Adrenal gland (tissue), 12 donors: ENCODE data around the gene DOCK1. TPM values are rescaled to one million over a fixed set of nuclear protein-coding genes. Genes with fewer than 3 reads are reported as not detected.

Experiments
- DNase-seq, 7 donors: peaks; one replicate each; pipeline ENCODE4 v3.0.0-alpha.2; 2019 to 2020
- H3K27ac ChIP-seq, 5 donors: fragments of 200-600 bp; sonication (generic) in 4 of 5; 1 replicate in 3 of 5; 2 replicates in 2 of 5; pipeline versions ENCODE4 v1.5.1 to v1.8.0; 2016 to 2020; ENCODE audit warnings: mild to moderate bottlenecking in 1 of 5
- H3K27me3 ChIP-seq: fragments of 200-600 bp; 2 replicates; pipeline ENCODE4 v1.8.0; 2021
- H3K36me3 ChIP-seq, 2 donors: fragments of 200-600 bp; replicated peaks in 1 of 2; 1 replicate in 1 of 2; 2 replicates in 1 of 2; pipeline versions ENCODE4 v1.5.1 to v1.8.0; 2018 to 2022
- H3K4me1 ChIP-seq, 2 donors: fragments of 200-600 bp; replicated peaks in 1 of 2; 1 replicate in 1 of 2; 2 replicates in 1 of 2; pipeline versions ENCODE4 v1.5.1 to v1.8.0; 2018 to 2021
- H3K4me3 ChIP-seq, 4 donors: fragments of 200-600 bp; sonication (generic) in 3 of 4; one replicate each; pipeline ENCODE4 v1.5.1; 2016 to 2018
- H3K9me3 ChIP-seq, 3 donors: fragments of 200-600 bp; sonication (generic) in 1 of 3; replicated peaks in 1 of 3; 1 replicate in 2 of 3; 2 replicates in 1 of 3; pipeline versions ENCODE4 v1.5.1 to v1.8.0; 2016 to 2021
- CTCF ChIP-seq, 6 experiments: fragments of 450-650 bp in 4 of 6; fragments of 200-600 bp in 2 of 6; sonication (generic) in 1 of 6; IDR thresholded peaks; 1 replicate in 5 of 6; 2 replicates in 1 of 6; pipeline versions ENCODE4 v1.5.1 to v1.8.0; 2016 to 2021; ENCODE audit warnings: antibody characterized with exemption in 6 of 6, mild to moderate bottlenecking in 2 of 6, moderate library complexity in 1 of 6
- POLR2A ChIP-seq, 2 donors: fragments of 450-650 bp; IDR thresholded peaks; one replicate each; pipeline ENCODE4 v1.6.1; 2017; ENCODE audit warnings: antibody characterized with exemption in 2 of 2, mild to moderate bottlenecking in 2 of 2, moderate library complexity in 1 of 2
- WGBS, 4 donors: extraction: QIAGEN DNeasy Blood & Tissue Kit in 2 of 4; methylation state at CpG; one replicate each; pipeline versions ENCODE4 v1.1.5 to v1.1.7; 2013 to 2017; 5-methylcytosine and 5-hydroxymethylcytosine counted together
- intact Hi-C, 2 donors: fragments of 100-400 bp; cut with DNase I; formaldehyde crosslinking; loops; one replicate each; pipeline versions ENCODE4 v1.14.1 to v1.15.0; 2022 to 2023
- polyA plus RNA-seq, 3 donors: library from polyadenylated mRNA; stranded (reverse); fragments of 200-250 nt in 2 of 3; fragments of 350-450 nt in 1 of 3; fragmentation: Illumina TruSeq in 1 of 3; extraction: RNeasy Lipid Tissue Mini Kit (QIAGEN cat#74804) in 1 of 3; gene quantifications; one replicate each; pipeline ENCODE4 v1.2.3, GENCODE V29; 2013 to 2014
- total RNA-seq, 9 donors: library from RNA; depleted of rRNA in 4 of 9; stranded (reverse); fragments of >200 nt in 4 of 9; fragments of 120-200 nt in 1 of 9; fragmentation: NEBNext Ultra II Directional in 1 of 9; extraction: Animal tissue kit (Norgen Biotek cat#: 25700) in 1 of 9; gene quantifications; one replicate each; pipeline versions ENCODE4 v1.1.0 to v1.2.4, GENCODE V29; 2013 to 2023
- donor health status: healthy with polysubstance abuse.
- donor health status: Bipolar disorder and iron deficiency.
- donor health status: DM: yes; HTN: yes; CAD: no.
- donor health status: DM: no; HTN: no; CAD: no.
- donor health status: DM: no; HTN: no; CAD: no.
- donor health status: DM: yes; HTN: yes; CAD: no.

DOCK1 gene
- total and polyA plus RNA-seq, 12 donors: 8.1 to 30.4 (median 21.6) TPM

DNA sequence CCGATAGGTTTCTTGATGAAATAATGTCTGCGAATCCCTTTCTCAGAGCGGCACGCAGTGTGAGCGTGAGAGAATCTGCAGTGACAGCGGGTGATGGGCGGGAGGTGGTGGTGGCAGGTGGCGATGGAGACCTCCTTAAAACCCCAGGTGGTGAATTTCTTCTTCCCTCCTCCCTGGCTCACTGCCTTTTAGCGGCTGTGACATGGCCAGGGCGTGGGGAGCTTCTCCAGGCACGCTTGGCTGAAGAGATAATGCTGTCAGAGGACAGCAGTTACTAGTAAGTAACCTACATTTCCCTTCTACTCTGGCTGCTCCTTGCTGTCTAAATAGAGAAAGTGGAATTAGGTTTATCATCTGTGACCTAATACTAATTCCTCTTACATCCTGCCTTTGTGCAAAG is 432.6 kb downstream of the DOCK1 start:
- H3K4me3 ChIP-seq: no peak overlapping the region
- H3K4me1 ChIP-seq: no peaks in the 10 kb centered on the region
- DNase-seq: no peak
- H3K27me3 ChIP-seq: no peaks in the 10 kb centered on the region
- H3K27ac ChIP-seq: no peak overlapping the region
- intact Hi-C loops: no loop called here
- no peak for TF ChIP-seq CTCF (IDR thresholded peaks at IDR 0.05)
- TF ChIP-seq POLR2A (IDR thresholded peaks at IDR 0.05): no peak
- WGBS, 4 donors: 81 to 94% (median 90%) methylated on average over 10 to 11 of the region's 11 CpGs
- no peaks in the 10 kb centered on the region for H3K36me3 ChIP-seq
- H3K9me3 ChIP-seq: no peaks in the 10 kb centered on the region

- Histone ChIP-seq H3K27me3 (no peaks in the 10 kb centered on the region), H3K36me3 (no peaks in the 10 kb centered on the region), H3K27ac (no peak overlapping the region), H3K4me1 (no peaks in the 10 kb centered on the region), H3K9me3 (no peaks in the 10 kb centered on the region), H3K4me3 (no peak overlapping the region)
- intact Hi-C loops: no loop called here
- 80 to 89% (median 84%) methylated on average over 10 of the region's 10 CpGs for WGBS, 4 donors
- TF ChIP-seq POLR2A (IDR thresholded peaks at IDR 0.05) (no peak), CTCF (IDR thresholded peaks at IDR 0.05) (no peak)
- DNase-seq: no peak
Observed at GRCh38 chr10:127338399-127339110, 433.3 kb downstream of the DOCK1 start.

DNA sequence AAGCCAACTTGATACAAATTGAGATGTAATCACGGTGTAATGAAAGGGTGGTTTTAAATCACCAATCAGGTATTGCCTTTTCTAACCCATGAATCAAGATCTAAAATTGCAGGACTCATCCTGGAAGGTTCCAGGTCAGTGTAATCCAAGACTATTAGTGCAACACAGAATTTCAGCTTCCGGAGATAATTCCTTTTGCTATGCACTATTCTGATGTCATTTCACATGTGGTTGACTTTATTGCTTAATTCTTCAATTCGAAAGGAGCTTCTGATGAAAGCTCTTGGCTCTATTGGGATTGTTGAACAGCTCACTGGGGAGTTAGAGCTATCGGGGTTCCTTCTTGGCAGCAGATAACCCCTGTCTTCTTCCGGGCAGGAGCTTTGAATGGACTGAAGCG is 438.6 kb downstream of the DOCK1 start:
- intact Hi-C loops: no loop called here
- no peaks in the 10 kb centered on the region for H3K36me3 ChIP-seq
- no peaks in the 10 kb centered on the region for H3K27me3 ChIP-seq
- DNase-seq: no peak
- 78 to 92% (median 86%) methylated on average over 6 of the region's 6 CpGs for WGBS, 4 donors
- TF ChIP-seq CTCF (IDR thresholded peaks at IDR 0.05): no peak
- no peaks in the 10 kb centered on the region for H3K9me3 ChIP-seq
- no peak overlapping the region for H3K4me3 ChIP-seq
- no peak overlapping the region for H3K27ac ChIP-seq
- H3K4me1 ChIP-seq: no peaks in the 10 kb centered on the region

DNA sequence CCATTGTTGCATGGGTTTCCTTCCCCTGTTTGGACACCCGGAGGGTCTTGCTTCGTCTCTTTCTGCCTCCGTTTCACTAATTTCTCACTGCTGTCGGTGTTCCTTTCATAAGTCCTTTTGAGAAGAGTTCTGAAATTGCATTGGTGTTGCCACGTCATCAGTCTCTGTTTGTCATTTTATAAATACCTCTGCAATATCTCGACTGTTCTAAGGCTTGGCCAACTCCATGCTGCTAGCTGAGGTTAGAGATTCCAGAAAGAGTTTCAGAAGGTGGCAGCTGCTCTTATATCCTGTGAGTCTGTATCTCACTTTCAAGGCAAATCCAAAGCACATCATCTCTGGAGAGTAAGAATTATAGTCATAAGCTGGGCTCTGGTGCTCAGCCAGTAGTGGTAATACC is 439.1 kb downstream of the DOCK1 start:
- Histone ChIP-seq H3K4me1 (no peaks in the 10 kb centered on the region), H3K27me3 (no peaks in the 10 kb centered on the region), H3K4me3 (no peak overlapping the region), H3K36me3 (no peaks in the 10 kb centered on the region), H3K27ac (no peak overlapping the region), H3K9me3 (no peaks in the 10 kb centered on the region)
- DNase-seq: no peak
- 90 to 97% (median 93%) methylated on average over 6 of the region's 6 CpGs for WGBS, 4 donors
- TF ChIP-seq POLR2A (IDR thresholded peaks at IDR 0.05): no peak
- no peak for TF ChIP-seq CTCF (IDR thresholded peaks at IDR 0.05)
- intact Hi-C loops: no loop called here
